Upper lobe of left lung (tissue), 6 donors: ENCODE results near the gene GORASP1. TPM values are rescaled to one million over a fixed set of nuclear protein-coding genes. Genes with fewer than 3 reads are reported as not detected.

Experiments used
- ATAC-seq, 2 donors: fragments of 200-7000 bp; cut with Tn5 transposase; one replicate each; pipeline ENCODE4 v1.9.1; 2022; ENCODE audit warnings: mild to moderate bottlenecking in 2 of 2, moderate library complexity in 2 of 2; ENCODE audit not compliant: low FRiP score in 2 of 2
- DNase-seq, 2 donors: peaks; one replicate each; pipeline ENCODE4 v3.0.0-alpha.2; 2019 to 2020
- H3K27ac ChIP-seq, 4 donors: fragments of 200-600 bp; sonication (generic); one replicate each; pipeline ENCODE4 v1.5.1; 2016 to 2019
- H3K27me3 ChIP-seq, 4 donors: fragments of 200-600 bp; sonication (generic); one replicate each; pipeline ENCODE4 v1.5.1; 2017 to 2019
- H3K36me3 ChIP-seq, 4 donors: fragments of 200-600 bp; sonication (generic); one replicate each; pipeline ENCODE4 v1.5.1; 2016 to 2019
- H3K4me1 ChIP-seq, 4 donors: fragments of 200-600 bp; sonication (generic); one replicate each; pipeline ENCODE4 v1.5.1; 2018 to 2019
- H3K4me3 ChIP-seq, 4 donors: fragments of 200-600 bp; sonication (generic); one replicate each; pipeline ENCODE4 v1.5.1; 2017 to 2019; ENCODE audit warnings: mild to moderate bottlenecking in 2 of 4, moderate library complexity in 1 of 4
- H3K9me3 ChIP-seq, 4 donors: fragments of 200-600 bp; sonication (generic); one replicate each; pipeline ENCODE4 v1.5.1; 2018 to 2019
- EP300 ChIP-seq, 4 donors: sonication (generic); formaldehyde crosslinking; IDR thresholded peaks; one replicate each; pipeline ENCODE4 v1.5.1; 2017; ENCODE audit warnings: antibody characterized with exemption in 4 of 4, control low read depth in 2 of 4
- POLR2A ChIP-seq, 4 donors: fragments of 450-650 bp; IDR thresholded peaks; one replicate each; pipeline ENCODE4 v1.5.1; 2016 to 2017; ENCODE audit warnings: antibody characterized with exemption in 4 of 4, mild to moderate bottlenecking in 2 of 4
- POLR2AphosphoS5 ChIP-seq, 2 donors: sonication (generic); formaldehyde crosslinking; IDR thresholded peaks; one replicate each; pipeline ENCODE4 v1.5.1; 2017; ENCODE audit warnings: antibody characterized with exemption in 2 of 2
- WGBS, 2 donors: methylation state at CpG; one replicate each; pipeline ENCODE4 v1.1.5; 2017 to 2018; 5-methylcytosine and 5-hydroxymethylcytosine counted together
- total RNA-seq, 6 donors: library from RNA; depleted of rRNA in 4 of 6; stranded (reverse); fragments of >200 nt in 4 of 6; gene quantifications; one replicate each; pipeline versions ENCODE4 v1.1.0 to v1.2.1, GENCODE V29; 2016 to 2021
- TF ChIP-seq, protein P1 (sequence below), 6 experiments: fragments of 450-650 bp in 4 of 6; fragments of 200-600 bp in 2 of 6; sonication (generic) in 2 of 6; IDR thresholded peaks; one replicate each; pipeline ENCODE4 v1.5.1; 2016 to 2019; ENCODE audit warnings: antibody characterized with exemption in 6 of 6
- donor health status: DM: no; HTN: no; CAD: no; lungs with moderate emphysema.
- donor health status: DM: no; HTN: yes; CAD: no; lungs with severe emphysema.

The GORASP1 gene
- total RNA-seq, 6 donors from 2014 or later, result 71.1 to 99.5 (median 79.8) TPM

DNA sequence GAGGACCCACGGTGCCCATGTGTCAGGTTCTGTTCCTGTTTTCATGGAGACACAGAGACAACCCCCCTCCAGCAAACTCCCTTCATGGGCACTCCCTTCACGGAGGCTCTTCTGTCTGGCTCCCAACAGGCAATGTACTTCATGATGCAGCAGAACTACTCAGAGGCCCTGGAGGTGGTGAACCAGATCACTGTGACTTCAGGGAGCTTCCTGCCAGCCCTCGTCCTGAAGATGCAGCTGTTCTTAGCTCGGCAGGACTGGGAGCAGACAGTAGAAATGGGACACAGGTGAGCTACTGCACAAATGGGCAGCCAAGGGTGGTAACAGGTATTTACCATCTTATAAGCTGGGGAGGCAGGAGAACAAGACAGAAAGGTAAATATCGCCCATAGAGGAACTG is 7.0 kb upstream of the GORASP1 start:
- H3K9me3 ChIP-seq, result no peaks in the 10 kb centered on the region
- H3K4me1 ChIP-seq, result no peaks in the 10 kb centered on the region
- 78 to 95% methylated on average over 4 to 5 of the region's 5 CpGs for WGBS, 2 donors
- TF ChIP-seq EP300 (IDR thresholded peaks at IDR 0.05), result no peak
- TF ChIP-seq POLR2AphosphoS5 (IDR thresholded peaks at IDR 0.05), result no peak
- TF ChIP-seq POLR2A (IDR thresholded peaks at IDR 0.05), result no peak
- TF ChIP-seq, protein P1, sequence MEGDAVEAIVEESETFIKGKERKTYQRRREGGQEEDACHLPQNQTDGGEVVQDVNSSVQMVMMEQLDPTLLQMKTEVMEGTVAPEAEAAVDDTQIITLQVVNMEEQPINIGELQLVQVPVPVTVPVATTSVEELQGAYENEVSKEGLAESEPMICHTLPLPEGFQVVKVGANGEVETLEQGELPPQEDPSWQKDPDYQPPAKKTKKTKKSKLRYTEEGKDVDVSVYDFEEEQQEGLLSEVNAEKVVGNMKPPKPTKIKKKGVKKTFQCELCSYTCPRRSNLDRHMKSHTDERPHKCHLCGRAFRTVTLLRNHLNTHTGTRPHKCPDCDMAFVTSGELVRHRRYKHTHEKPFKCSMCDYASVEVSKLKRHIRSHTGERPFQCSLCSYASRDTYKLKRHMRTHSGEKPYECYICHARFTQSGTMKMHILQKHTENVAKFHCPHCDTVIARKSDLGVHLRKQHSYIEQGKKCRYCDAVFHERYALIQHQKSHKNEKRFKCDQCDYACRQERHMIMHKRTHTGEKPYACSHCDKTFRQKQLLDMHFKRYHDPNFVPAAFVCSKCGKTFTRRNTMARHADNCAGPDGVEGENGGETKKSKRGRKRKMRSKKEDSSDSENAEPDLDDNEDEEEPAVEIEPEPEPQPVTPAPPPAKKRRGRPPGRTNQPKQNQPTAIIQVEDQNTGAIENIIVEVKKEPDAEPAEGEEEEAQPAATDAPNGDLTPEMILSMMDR (IDR thresholded peaks at IDR 0.05), result no peak
- no peak overlapping the region for H3K4me3 ChIP-seq
- H3K27ac ChIP-seq, result no peak overlapping the region
- H3K27me3 ChIP-seq, result no peaks in the 10 kb centered on the region
- peaks cover 0 to 22% (median 14%) of the 10 kb centered on the region in 4 donors for H3K36me3 ChIP-seq
- no peak for ATAC-seq
- no peak for DNase-seq

DNA sequence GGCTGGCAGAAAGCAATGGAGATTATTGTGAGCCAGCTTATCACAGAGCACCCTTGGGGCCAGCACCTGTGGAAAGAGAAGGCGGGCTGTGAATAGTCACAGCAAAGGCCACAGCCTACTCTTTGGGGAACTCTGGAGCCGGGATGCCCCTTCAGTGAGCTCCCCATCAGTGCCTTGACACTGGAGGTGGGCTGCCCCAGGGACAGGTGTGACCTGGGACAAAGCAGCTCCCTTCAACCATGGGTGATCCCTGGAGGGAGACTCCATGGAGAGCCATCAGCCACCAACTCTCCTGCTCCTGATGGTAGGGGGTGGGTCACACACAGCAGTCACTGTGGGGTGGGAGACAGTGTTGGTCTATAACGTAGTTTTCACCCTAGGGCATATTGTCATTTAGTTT is 5.9 kb upstream of the GORASP1 start:
- Histone ChIP-seq H3K4me3 (no peak overlapping the region), H3K27ac (no peak overlapping the region), H3K36me3 (peaks cover 0 to 18% (median 9%) of the 10 kb centered on the region in 4 donors), H3K4me1 (peaks cover 3 to 7% (median 5%) of the 10 kb centered on the region in 4 donors), H3K9me3 (no peaks in the 10 kb centered on the region), H3K27me3 (no peaks in the 10 kb centered on the region)
- WGBS, 2 donors, result 73 to 100% methylated on average over 1 to 3 of the region's 3 CpGs
- no peak for TF ChIP-seq POLR2A (IDR thresholded peaks at IDR 0.05)
- TF ChIP-seq, protein P1 (IDR thresholded peaks at IDR 0.05), result no peak
- no peak for TF ChIP-seq EP300 (IDR thresholded peaks at IDR 0.05)
- TF ChIP-seq POLR2AphosphoS5 (IDR thresholded peaks at IDR 0.05), result no peak
- ATAC-seq (no peak), DNase-seq (no peak)

DNA sequence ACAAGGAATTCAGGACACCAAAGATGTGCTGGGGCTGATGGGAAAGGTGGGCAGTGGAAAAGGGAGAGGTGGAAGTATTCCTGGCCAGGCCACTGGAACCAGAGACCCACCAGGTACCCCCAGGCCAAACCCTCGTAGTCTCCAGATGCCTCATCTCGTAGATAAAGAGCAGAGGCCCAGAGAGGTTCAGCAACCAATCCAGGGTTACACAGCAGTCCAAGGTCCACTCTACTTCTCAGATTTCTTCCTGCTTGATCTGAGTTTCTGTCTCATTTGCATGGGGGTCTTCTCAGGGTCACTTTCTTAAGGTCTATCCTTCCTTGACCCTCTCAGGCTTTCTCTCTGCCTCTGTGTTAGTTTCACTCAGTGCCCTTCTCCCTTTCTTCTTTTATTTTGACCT is 5.1 kb upstream of the GORASP1 start:
- H3K9me3 ChIP-seq, result no peaks in the 10 kb centered on the region
- TF ChIP-seq POLR2AphosphoS5 (IDR thresholded peaks at IDR 0.05) (no peak), EP300 (IDR thresholded peaks at IDR 0.05) (no peak), POLR2A (IDR thresholded peaks at IDR 0.05) (no peak)
- TF ChIP-seq, protein P1 (IDR thresholded peaks at IDR 0.05), result no peak
- H3K27ac ChIP-seq, result no peak overlapping the region
- no peaks in the 10 kb centered on the region for H3K27me3 ChIP-seq
- no peak overlapping the region for H3K4me3 ChIP-seq
- DNase-seq (no peak), ATAC-seq (no peak)
- peaks cover 0 to 11% (median 3%) of the 10 kb centered on the region in 4 donors for H3K36me3 ChIP-seq
- 93 to 100% methylated on average over 2 of the region's 2 CpGs for whole genome bisulfite sequencing, 2 donors
- peaks cover 9 to 11% (median 10%) of the 10 kb centered on the region in 4 donors for H3K4me1 ChIP-seq

DNA sequence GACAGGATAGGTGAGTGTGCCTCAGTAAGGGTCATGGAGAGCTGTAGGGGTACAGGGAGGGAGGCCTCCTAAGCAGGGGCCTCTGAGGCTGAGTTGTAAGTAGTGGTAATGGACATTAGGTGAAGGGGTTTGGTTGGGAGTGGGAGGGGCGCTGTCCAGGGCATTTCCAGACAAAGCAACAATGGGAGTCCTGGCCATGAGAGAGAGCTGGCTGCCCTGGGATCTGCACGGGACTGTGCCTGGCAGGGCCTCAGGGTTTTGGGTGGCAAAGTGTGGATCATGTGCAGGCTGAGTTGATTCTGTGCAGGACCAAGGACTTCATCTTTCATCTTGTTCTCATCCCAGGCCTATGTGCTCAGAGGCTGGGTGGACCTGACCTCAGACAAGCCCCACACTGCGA is 4.7 kb upstream of the GORASP1 start:
- Histone ChIP-seq H3K27ac (no peak overlapping the region), H3K36me3 (peaks cover 0 to 11% (median 3%) of the 10 kb centered on the region in 4 donors), H3K4me1 (peaks cover 9 to 11% (median 10%) of the 10 kb centered on the region in 4 donors), H3K9me3 (no peaks in the 10 kb centered on the region), H3K4me3 (no peak overlapping the region), H3K27me3 (no peaks in the 10 kb centered on the region)
- TF ChIP-seq POLR2AphosphoS5 (IDR thresholded peaks at IDR 0.05) (no peak), EP300 (IDR thresholded peaks at IDR 0.05) (no peak), POLR2A (IDR thresholded peaks at IDR 0.05) (no peak)
- TF ChIP-seq, protein P1 (IDR thresholded peaks at IDR 0.05), result no peak
- no peak for DNase-seq
- ATAC-seq, result no peak
- WGBS, 2 donors, result 97 to 98% methylated on average over 2 to 3 of the region's 3 CpGs

DNA sequence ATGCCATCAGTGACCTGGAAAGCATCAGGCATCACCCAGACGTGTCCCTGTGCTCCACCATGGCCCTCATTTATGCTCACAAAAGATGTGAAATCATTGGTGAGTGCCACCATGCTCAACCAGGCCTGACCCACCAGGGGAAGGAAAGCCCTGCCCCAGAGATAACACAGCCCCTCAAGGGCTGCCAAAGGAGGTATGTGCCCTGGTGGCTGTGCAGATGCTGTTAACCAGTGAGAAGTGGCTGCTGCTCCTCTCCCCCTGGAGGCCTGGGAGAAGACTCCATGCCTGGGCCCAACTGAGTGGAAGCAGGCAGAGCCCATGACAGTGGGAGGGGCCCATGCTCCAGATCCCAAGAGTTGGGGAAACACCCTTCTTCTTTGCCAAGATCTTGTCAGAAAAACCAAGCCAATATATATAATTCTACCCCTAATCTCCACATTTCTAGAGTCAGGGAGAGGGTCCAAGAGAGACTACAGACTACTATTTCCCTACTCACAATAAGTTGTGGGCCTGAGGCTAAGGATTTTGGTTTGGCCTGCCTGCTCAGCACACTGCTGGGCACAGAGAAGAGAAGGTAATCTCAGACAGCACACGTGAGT is 2.7 kb upstream of the GORASP1 start:
- no peak overlapping the region for H3K27ac ChIP-seq
- no peaks in the 10 kb centered on the region for H3K9me3 ChIP-seq
- H3K4me1 ChIP-seq, result peaks cover 21 to 28% (median 24%) of the 10 kb centered on the region in 4 donors
- ATAC-seq (no peak), DNase-seq (no peak)
- TF ChIP-seq, protein P1 (IDR thresholded peaks at IDR 0.05), result no peak
- no peak for TF ChIP-seq EP300 (IDR thresholded peaks at IDR 0.05)
- no peak for TF ChIP-seq POLR2AphosphoS5 (IDR thresholded peaks at IDR 0.05)
- TF ChIP-seq POLR2A (IDR thresholded peaks at IDR 0.05), result no peak
- 82% methylated on average over 2 of the region's 2 CpGs; no CpG with 5 or more reads in 1 of the 2 donors for WGBS, 2 donors
- H3K36me3 ChIP-seq, result peaks cover 0 to 11% (median 3%) of the 10 kb centered on the region in 4 donors
- H3K27me3 ChIP-seq, result no peaks in the 10 kb centered on the region
- no peak overlapping the region for H3K4me3 ChIP-seq
